Uterus (tissue), 4 donors: ENCODE results near the gene NPFFR1. TPM values are rescaled to one million over a fixed set of nuclear protein-coding genes. Genes with fewer than 3 reads are reported as not detected.
"Not testable (repeated sequence)": the region's sequence is repeated elsewhere in the genome, so short reads cannot be mapped to it uniquely, and the experiment has no call there.

Experiments used
- DNase-seq, 2 donors: peaks; one replicate each; pipeline ENCODE4 v3.0.0-alpha.2; 2019 to 2020
- H3K27ac ChIP-seq, 2 donors: fragments of 200-600 bp; sonication (generic); 1 replicate in 1 of 2; 2 replicates in 1 of 2; pipeline ENCODE4 v1.5.1; 2016 to 2018
- H3K27me3 ChIP-seq, 2 donors: fragments of 200-600 bp; sonication (generic); one replicate each; pipeline ENCODE4 v1.5.1; 2018 to 2019; ENCODE audit warnings: control low read depth in 1 of 2
- H3K36me3 ChIP-seq, 2 donors: fragments of 200-600 bp; sonication (generic); one replicate each; pipeline ENCODE4 v1.5.1; 2019; ENCODE audit warnings: control low read depth in 1 of 2
- H3K4me1 ChIP-seq, 2 donors: fragments of 200-600 bp; sonication (generic); one replicate each; pipeline ENCODE4 v1.5.1; 2018 to 2019; ENCODE audit warnings: control low read depth in 1 of 2
- H3K4me3 ChIP-seq, 2 donors: fragments of 200-600 bp; sonication (generic); 1 replicate in 1 of 2; 2 replicates in 1 of 2; pipeline ENCODE4 v1.5.1; 2018 to 2019; ENCODE audit warnings: mild to moderate bottlenecking in 1 of 2
- H3K9me3 ChIP-seq, 2 donors: fragments of 200-600 bp; sonication (generic); one replicate each; pipeline ENCODE4 v1.5.1; 2019; ENCODE audit warnings: control low read depth in 1 of 2
- CTCF ChIP-seq, 4 experiments: fragments of 200-600 bp in 2 of 4; fragments of 450-650 bp in 2 of 4; sonication (generic) in 2 of 4; IDR thresholded peaks; one replicate each; pipeline ENCODE4 v1.5.1; 2016 to 2019; ENCODE audit warnings: antibody characterized with exemption in 4 of 4, mild to moderate bottlenecking in 2 of 4, moderate library complexity in 1 of 4
- POLR2A ChIP-seq, 2 donors: fragments of 450-650 bp; IDR thresholded peaks; one replicate each; pipeline ENCODE4 v1.6.1; 2016; ENCODE audit warnings: antibody characterized with exemption in 2 of 2, mild to moderate bottlenecking in 1 of 2, moderate library complexity in 1 of 2
- intact Hi-C: fragments of 100-400 bp; cut with DNase I; formaldehyde crosslinking; loops from one replicate; pipeline ENCODE4 v1.15.1; 2023; ENCODE audit warnings: low total_unique reads
- total RNA-seq, 4 donors: library from RNA; depleted of rRNA in 3 of 4; stranded (reverse); fragments of >200 nt in 3 of 4; gene quantifications; one replicate each; pipeline versions ENCODE4 v1.1.0 to v1.2.4, GENCODE V29; 2014 to 2023
- donor health status: DM: yes; HTN: yes; CAD: no.

NPFFR1 gene
- total RNA-seq, 4 donors from 2014 or later, result 0.43 to 2.1 TPM; not detected in 2

DNA sequence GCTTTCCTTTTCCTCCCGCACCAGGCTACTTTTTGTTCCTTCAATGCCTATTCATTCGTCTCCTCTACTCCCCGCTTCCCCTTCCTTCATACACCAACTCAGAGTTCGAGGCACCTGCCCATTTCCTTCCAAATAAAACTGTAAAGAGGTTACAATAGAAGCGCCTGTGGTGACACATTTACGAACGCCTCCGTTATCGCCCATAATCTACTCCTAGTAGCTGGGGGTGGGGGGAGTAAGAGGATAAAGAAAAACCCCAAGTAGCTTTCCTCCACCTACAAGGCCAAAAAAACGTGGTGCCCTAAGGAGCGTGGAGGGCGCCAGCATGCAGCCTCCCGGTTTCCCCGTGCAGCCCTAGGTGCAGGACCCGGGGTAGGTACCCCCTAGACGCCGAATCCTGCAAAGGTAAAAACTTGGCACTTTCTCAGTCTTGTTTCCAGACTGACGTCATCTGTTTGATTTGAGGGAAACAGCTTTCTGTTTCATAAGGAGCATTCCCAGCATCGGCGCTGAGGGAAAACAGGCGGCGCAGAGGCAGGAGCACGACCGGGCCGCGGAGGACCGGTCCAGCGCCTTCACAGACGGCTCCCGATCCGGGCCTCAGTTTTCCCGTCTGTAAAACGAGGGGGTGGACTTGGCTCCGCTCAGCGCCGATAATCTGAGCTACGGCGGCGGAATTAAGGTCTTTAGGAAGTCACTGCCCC, 51.5 kb downstream of the NPFFR1 start:
- Histone ChIP-seq H3K36me3 (no peaks in the 10 kb centered on the region), H3K4me3 (peak overlapping the region; percentile 46 to 91), H3K27me3 (no peaks in the 10 kb centered on the region), H3K4me1 (peaks cover 0 to 8% of the 10 kb centered on the region in 2 donors), H3K9me3 (no peaks in the 10 kb centered on the region), H3K27ac (peak overlapping the region; percentile 77 to 81)
- intact Hi-C loops, result no loop called here
- no peak for TF ChIP-seq CTCF (IDR thresholded peaks at IDR 0.05)
- TF ChIP-seq POLR2A (IDR thresholded peaks at IDR 0.05), result peak in 1 of 2 donors; percentile 48
- DNase-seq, result peak; percentile 37 to 40

DNA sequence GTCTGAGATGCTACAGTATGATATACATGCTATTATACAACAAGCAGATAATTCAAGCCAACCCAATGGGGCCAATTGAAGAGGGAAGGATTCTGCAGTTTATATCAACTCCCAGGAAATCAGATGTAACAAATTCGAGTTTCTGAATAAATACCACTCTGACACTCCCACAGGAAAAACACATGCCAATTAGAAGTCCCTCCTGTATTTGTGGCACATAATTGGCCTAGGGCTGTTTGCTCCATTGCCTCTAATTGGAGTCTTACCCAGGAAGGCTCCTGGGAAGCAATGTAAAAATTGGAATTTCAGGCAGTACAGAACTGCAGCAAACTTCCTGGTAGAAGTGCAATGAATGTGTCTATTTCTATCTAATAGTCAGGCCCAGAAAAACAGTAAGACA, 55.3 kb downstream of the NPFFR1 start:
- intact Hi-C loops, result no loop called here
- Histone ChIP-seq H3K27ac (peak overlapping the region in 1 of 2 donors; percentile 12), H3K36me3 (no peaks in the 10 kb centered on the region), H3K4me1 (peaks cover 0 to 8% of the 10 kb centered on the region in 2 donors), H3K9me3 (no peaks in the 10 kb centered on the region), H3K4me3 (no peak overlapping the region), H3K27me3 (no peaks in the 10 kb centered on the region)
- TF ChIP-seq POLR2A (IDR thresholded peaks at IDR 0.05) (no peak), CTCF (IDR thresholded peaks at IDR 0.05) (no peak)
- no peak for DNase-seq

DNA sequence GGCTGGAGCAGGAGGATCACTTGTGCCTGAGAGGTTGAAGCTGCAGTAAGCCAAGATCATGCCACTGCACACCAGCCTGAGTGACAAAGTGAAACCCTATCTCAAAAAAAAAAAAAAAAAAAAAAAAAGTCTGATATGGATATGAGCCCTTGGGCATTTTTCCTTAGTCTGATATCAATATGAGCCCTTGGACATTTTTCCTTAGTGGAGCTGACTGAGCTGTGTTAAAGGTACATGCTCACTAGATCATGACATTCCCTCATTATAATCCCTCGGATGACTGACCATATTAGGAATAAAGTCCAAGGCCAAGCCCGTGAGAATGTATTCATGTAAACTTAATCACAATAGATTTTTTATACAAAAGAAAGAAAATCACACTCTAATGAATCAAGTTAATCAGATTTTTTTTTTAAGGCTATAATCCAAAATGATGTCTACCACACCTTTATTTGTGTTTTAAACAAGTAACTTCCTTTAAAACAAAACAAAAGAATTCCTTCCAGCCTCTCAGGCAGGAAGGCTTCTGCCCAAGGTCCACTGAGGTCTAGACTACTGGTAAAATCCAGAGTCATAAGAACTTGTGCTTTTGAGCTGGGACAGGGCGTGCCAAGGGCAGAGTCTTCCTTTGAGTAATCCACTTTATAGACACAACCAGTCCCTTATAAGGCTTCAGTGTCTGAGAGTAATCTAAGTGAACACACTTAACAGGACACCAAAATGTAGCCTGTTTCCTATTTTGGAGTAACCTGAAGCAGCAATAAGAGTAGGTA, 56.1 kb downstream of the NPFFR1 start:
- TF ChIP-seq POLR2A (IDR thresholded peaks at IDR 0.05) (no peak), CTCF (IDR thresholded peaks at IDR 0.05) (no peak)

DNA sequence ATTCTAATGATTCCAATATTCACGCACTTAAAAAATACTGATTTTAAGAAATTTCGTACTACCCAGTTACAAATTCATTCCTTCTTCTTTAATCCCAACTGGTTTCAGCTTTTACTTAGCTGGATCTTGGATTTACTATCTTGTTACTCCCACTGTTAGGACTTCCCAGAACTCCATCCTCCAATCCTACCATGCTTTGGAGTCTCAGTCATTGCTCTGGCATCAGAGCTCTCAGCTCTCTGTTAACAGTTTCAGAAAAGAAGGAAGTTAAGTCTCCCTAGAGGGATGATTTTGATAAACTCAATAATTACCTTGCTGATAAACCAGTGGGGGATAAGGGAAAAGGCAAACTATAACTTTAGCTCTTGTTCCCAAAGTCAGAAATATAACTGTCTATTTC, 60.1 kb downstream of the NPFFR1 start:
- TF ChIP-seq CTCF (IDR thresholded peaks at IDR 0.05) (no peak), POLR2A (IDR thresholded peaks at IDR 0.05) (no peak)
- H3K4me1 ChIP-seq, result no peaks in the 10 kb centered on the region
- no peaks in the 10 kb centered on the region for H3K27me3 ChIP-seq
- no peaks in the 10 kb centered on the region for H3K36me3 ChIP-seq
- no peak for DNase-seq
- peak overlapping the region; percentile 12 to 22 for H3K27ac ChIP-seq
- H3K4me3 ChIP-seq, result no peak overlapping the region
- intact Hi-C loops, result loop anchor here (2.0 kb wide), 1 partner anchor 141 kb away; no protein-coding TSS in a partner anchor
- H3K9me3 ChIP-seq, result no peaks in the 10 kb centered on the region

More for the DNA sequence above, 56.1 kb downstream of the NPFFR1 start:
- Histone ChIP-seq H3K9me3 (no peaks in the 10 kb centered on the region), H3K27me3 (no peaks in the 10 kb centered on the region), H3K4me1 (peaks cover 0 to 8% of the 10 kb centered on the region in 2 donors), H3K36me3 (no peaks in the 10 kb centered on the region), H3K4me3 (no peak overlapping the region), H3K27ac (no peak overlapping the region)
- intact Hi-C loops, result no loop called here
- DNase-seq, result no peak

DNA sequence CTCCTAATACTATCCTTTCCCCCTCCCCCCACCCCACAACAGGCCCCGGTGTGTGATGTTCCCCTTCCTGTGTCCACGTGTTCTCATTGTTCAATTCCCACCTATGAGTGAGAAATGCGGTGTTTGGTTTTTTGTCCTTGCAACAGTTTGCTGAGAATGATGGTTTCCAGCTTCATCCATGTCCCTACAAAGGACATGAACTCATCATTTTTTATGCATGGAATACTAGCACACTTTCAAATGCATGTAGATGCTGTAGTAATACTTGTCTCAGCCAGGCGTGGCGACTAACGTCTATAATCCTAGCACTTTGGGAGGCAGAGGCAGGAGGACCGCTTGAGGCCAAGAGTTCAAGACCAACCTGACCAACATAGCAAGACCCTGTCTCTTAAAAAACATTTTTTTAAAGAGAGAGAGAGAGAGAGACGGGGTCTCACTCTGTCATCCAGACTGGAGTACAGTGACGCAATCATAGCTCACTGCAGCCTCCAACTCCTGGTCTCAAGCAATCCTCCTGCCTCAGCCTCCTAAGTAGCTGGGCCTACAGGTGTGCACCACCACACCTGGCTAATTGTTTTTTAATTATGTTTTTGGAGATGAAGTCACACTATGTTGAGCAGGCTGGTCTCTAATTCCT, 60.9 kb downstream of the NPFFR1 start:
- H3K4me3 ChIP-seq, H3K36me3 ChIP-seq, H3K9me3 ChIP-seq, H3K4me1 ChIP-seq, DNase-seq, H3K27me3 ChIP-seq: not testable (repeated sequence)
- intact Hi-C loops, result loop anchor here (2.0 kb wide), 1 partner anchor 142 kb away; no protein-coding TSS in a partner anchor
- peak overlapping the region; percentile 12 to 22 for H3K27ac ChIP-seq
